Smooth muscle cell of the brain vasculature (primary cell): ENCODE measurements around the gene CHN1.

ENCODE experiments used
- DNase-seq: peaks from one replicate; pipeline ENCODE4 v3.0.0-alpha.2; 2012; ENCODE audit warnings: low read depth, low spot score

CHN1 gene

DNA sequence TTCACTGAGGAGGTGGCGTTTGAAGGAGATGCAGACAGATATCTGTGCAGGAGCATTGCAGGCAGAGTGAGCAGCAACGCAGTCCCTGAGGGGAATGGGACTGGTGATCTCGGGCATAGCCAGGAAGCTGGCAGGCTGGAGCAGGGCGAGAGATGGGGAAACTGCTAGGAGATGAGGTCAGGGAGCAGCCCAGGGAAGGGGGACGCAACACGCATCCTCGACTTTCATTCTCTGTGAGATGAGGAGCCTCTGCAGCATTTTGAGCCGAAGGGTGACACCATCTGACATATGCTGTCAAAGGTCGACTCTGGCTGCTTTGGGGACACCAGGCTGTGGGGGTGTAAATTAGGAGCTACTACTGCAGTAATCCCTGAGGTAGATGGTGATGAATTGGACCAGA lies 236.6 kb downstream of the CHN1 start:
- DNase-seq = no peak

DNA sequence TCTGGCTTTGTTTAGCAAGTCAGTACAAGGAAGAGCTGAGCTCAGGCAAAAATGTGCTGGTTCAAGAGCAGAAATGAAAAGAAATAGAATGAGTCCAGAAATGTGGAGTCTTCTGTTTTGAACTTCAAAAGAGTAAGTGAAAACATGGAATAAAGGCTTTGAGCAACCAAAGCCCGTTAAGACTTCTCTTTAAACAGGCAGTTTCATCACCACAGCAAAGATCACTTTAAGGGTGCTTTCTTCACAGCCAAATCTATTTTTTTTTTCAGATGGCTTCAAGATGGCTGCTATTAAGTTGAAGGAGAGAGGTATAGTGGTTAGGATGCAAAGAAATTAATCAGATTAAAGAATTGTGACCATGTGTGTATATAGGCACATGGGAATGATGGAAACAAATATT lies 238.9 kb downstream of the CHN1 start:
- DNase-seq = no peak

DNA sequence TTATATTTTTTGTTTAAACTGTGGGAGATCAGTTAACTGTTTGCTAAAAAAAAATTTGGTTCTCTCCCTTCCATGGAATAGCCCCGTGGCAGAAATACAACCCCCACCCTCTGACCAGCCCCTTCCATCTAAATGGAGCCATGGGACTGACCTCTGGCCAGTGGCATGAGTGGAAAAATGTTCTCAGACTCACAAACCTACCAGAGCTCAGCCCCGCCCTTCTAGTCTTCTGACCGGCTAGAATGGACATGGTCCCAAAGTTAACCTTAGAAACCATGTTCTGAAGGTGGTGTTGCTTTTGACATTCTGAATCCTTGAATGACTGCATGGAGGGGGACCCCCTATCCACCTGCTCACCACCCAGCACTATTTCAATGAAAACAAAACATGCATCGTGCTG lies 239.6 kb downstream of the CHN1 start:
- DNase-seq = no peak

DNA sequence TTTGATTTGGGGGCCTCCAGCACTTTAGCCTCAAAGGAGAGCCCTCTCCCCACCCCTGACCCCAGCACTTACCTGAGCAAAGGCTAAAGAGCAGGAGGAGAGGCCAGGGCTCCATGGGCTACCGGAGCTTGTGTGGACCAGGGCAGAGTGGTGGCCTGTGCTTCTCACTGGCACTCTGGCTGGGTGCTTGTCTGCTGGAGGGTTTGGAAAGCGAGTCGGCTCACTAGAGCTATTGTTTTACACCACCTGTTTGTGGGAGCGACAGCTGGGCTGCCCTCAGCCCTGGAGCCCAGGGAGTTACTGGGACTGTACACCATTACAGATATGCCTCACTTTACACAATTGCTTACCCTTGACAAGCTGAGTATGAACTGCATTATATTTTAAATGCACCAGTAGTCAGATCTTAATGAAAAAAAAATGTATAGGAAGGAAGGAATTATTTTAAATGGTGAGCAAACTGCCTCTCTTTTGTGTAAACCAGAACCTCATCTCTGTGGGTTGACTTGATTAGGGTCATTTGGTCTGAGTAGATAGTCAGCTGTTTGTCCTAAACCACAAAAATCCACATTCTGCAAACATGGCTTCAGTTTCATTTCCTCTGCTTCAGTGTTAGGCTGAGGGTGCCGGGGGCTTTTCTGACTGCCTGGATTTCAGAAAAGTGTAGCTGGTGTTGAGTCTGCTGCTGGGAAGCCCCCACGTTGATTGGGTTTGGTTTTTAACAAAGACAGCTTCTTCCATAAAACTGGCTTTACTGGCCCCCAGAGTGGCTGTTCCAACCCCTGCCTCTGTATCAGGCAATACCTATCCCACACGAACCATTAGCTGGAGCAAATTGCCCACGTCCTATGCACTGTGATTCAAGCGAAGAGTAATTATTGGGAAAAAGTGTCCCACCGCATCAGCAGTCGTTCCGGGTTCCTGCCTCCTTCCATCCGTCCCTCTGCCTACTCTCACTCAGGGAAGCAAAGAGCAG lies 240.6 kb downstream of the CHN1 start, which contains the start of gene CHRNA1:
Gene CHRNA1 (minus strand): TSS at position 193 of the 976 bp plus-strand sequence. CDS start 78 bp downstream, at position 115.
- no peak for DNase-seq

DNA sequence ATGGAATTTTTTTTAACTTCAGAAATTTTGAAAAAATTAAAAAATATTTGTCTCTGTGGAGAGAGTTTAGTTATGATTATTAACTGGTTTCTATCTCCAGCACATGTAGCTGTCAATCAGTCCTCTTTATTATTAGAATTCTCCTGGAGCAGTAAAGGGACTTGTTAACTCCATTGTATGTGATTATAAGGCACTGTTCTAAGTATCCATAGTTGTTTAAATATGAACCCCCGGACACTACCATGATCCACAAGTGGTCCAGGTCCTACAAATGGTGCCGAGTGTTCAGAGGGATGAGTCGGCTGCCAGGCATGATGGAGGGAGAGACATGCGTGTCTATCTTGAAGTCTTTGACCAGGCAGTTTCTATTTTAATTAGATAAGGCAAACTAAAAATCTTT lies 241.4 kb downstream of the CHN1 start:
- no peak for DNase-seq

DNA sequence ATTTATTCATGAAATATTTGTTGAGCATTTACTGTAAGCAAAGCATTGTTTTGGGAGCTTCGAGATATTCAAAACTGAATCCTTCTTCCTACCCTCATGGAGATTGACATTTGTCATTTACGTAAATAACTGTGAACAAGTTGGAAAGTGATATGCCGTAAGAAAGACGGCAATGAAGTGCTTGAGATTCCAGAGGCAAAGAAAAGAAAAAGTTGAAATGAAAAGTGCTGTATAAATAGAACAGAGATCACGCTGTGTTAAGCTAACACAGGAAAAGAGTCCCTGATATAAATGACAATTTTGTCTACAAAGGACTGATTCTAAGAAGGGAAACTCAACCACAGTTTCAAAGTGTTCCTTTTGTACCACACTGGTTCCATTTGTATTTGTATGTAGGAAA lies 242.7 kb downstream of the CHN1 start:
- no peak for DNase-seq

DNA sequence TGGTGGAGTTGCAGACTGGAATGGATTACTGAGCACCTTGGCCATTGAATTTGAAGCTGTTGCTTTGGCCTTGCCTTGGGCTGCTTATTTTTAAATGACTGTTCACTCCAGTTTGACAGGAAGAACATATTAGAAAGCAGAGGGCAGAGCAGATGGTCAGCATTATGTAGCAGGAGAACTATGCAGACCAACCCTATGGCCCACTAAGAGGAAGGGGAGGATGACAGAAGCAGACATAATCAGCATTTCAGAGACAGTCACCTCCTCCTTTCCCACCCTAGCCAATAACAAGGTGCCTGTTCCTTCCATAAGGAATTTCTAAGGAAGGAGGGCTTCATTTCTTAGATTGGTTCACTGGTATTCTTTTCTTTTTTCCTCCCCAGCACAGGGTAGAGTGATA lies 243.3 kb downstream of the CHN1 start:
- no peak for DNase-seq

DNA sequence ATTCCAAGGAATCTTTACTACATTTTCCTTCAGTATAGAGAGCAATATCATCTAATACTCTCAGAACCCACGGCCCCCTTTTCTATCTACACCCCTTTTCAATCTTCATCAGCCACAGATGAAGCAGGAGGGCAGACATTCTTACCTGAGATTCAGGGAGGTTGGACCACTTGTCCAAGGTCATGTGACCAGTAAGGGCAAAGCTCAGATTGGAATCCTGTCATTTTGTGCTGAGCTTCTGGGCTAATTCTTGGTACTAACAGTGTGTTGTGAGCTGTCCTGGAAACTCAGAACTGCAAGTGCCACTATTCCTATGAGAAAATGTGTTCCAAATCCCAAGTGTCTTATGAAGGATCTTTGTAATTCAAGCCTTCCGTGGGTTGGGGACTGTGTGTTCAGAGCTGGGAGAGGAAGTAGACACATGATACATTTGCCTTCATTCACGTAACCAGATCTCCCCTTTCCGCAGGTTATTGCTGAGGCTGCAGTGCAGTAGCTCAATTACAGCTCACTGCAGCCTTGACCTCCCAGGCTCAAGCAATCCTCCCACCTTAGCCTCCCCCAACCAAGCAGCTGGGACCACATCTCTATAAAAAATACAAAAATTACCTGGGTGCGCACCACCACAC lies 244.2 kb downstream of the CHN1 start:
- no peak for DNase-seq

DNA sequence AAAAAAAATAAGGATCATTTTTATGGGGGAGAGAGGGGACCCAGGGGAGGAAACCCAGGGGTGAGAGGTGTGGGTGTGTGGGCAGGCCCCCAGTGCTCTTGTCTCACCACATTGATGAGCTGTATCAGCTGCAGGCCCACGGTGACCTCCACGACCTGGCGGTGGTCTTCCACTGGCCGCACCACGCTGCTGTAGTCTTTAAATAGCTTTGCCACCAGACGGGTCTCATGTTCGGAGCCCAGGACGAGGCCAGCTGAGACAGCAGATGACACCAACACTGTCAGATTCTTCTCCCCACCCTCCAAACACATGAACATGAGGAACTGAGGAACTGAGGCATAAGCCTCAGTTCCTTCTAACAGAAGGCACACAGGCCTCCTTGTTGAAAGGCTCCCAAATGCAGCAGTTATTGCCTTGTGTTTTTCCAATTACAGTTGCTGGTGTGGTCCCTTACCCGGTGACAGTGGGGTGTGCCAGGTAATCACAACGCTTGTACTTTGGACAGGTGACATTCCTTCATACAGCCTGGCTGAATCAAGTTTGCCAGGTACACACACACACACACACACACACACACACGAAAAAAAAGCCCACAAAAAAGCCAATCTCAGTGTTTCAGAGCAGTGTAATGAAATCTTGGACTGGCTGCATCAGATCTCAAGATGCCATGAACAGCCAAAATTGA lies 245.7 kb downstream of the CHN1 start:
- DNase-seq = no peak

DNA sequence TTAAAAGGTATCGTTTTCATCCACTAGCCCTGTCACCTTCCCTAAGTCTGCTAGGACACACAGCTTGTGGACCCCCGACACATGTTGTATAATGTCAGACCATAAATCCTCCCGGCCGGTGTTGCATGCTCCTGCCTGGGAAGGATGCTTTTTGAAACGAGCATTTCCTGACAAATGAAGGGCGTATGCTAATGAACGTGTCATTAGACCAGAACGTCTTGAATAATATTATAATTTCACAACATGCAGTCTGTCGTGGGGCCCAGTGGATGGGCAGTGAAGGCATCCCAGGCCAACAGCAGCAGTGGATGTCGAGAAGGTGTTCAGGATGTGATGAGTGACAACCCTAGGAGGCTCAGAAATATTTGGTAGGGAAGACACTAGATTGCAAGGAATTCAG lies 248.4 kb downstream of the CHN1 start:
- no peak for DNase-seq

DNA sequence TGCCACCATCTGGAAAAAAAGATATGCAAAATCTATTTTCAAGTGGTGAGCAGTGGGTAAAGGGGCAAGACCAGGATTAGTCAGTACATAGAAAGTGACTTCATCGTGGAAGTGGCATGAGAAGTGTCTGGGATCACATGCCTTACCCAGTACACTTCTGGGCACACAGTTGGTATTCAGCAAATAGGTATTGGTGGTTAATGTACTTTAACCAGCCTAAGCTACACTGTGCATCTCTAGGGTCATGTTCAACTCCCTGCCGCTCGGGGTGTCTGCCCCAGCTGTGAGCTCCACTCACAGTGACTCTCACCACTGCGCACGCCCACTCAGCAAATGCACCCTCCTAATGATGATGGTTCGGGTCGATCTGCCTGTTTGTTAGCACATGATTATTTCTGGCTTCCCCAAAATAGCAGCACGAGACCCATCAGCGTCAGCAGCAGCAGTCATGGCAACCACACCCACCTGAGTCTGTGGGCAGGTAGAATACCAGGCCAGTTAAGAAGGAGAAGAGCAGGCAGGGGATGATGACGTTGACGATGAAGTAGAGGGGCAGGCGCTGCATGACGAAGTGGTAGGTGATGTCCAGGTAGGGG lies 252.0 kb downstream of the CHN1 start:
- no peak for DNase-seq

DNA sequence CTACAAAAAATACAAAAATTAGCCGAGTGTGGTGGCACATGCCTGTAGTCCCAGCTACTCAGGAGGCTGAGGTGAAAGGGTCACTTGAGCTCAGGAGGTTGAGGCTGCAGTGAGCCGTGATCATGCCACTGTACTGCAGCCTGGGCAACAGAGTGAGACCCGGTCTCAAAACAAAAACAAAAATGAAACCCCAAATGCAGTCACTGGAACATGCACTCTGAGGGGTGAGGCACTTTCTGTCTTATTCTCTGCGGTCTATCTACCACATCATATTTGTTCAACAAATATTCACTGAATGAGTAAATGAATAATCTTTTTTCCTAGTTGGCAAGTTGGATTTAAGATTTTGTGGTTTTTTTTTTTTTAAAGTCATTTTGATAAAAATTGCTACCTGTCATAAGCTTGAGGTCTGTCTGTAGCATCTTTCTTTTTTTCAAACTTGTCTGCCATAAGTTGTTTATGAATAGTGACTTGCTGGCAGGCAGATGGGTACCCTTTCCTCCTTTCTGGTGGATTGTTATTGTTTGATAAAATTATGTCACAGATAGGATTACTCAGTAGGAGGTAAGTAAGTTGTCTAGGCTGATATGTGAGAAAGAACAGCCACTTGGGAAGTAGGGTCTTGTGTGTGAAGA lies 252.7 kb downstream of the CHN1 start:
- no peak for DNase-seq

DNA sequence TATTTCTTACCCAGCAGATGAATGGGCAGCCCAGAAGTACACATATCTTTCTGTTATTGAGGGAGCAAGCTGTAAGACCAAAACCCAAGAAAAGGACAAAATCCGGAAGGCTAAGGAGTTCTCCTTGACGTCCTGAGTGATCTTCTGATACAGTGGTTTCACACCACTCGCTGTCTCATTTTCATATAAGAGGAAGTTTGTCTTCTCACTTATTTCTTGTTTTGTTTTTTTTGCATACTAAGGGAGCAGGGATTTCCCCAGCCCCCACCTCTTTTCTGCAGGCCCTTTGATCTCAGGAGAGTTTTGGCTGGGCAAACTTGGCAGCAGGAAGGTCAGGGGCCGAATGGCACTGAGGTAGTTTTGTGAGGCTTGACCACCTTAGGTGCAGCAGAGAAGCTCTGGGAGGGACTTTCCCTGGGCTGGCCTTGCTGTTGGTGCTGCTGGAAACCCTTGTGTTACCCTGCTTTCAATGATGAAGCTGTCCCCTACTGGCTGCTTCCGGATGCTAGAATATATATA lies 254.2 kb downstream of the CHN1 start:
- no peak for DNase-seq

DNA sequence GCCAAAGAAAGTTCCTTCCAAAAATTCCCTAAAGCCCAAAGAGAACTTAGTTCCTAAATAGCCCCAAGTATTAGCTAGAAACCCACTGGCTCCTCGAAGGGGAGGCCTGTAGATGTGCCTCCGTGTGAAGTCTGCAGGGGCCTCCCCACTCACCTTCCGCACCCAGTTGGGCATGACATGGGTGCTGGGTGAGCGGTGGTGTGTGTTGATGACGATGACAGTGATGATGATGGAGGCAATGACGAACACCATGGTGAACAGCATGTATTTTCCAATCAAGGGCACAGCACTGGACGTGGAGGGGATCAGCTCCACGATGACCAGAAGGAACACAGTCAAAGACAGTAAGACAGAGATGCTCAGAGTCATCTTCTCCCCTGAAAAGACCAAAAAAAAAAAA lies 255.4 kb downstream of the CHN1 start:
- no peak for DNase-seq

DNA sequence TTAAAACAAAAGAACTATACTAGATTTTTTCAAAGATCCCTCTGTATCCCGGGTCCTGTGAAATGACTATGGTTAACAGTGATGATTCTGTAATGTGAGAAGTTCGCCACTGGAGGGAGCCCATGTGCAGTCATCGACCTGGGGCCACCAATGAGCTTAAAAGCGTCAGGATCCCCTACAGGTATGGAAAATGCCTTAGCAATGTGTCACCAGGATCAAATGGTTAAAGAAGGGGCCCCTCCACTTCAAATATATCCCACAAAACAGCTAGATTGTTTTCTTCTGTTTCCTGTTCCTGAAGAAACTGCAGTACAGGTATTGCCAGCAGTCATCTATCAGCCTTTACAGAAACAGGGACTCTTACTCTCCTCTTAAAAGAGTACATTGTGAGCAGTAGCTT lies 256.2 kb downstream of the CHN1 start:
- no peak for DNase-seq
